Measurements from ENCODE around the gene ACYP2.

- TF ChIP-seq CTCF (IDR thresholded peaks at IDR 0.05; ENCODE audit: insufficient read depth, low read length, poor library complexity, severe bottlenecking) (no peak), EZH2phosphoT487 (conservative IDR thresholded peaks at IDR 0.05; ENCODE audit: low read length) (no peak)
Observed at GRCh38 chr2:54237428-54237827, 122.0 kb downstream of the ACYP2 start.
